Kidney epithelial cell (primary cell): Measurements from ENCODE around the gene IL17RD. TPM values are rescaled to one million over a fixed set of nuclear protein-coding genes. Genes with fewer than 3 reads are reported as not detected.

ENCODE experiments used
- DNase-seq: peaks from one replicate; pipeline ENCODE4 v3.0.0-alpha.2; 2010; ENCODE audit warnings: low read depth
- H3K27me3 ChIP-seq: 2 replicates; pipeline ENCODE4 v1.6.0; 2011; ENCODE audit warnings: low read length; ENCODE audit not compliant: control insufficient read depth, insufficient read depth
- H3K36me3 ChIP-seq: 2 replicates; pipeline ENCODE4 v1.5.1; 2011; ENCODE audit warnings: low read length; ENCODE audit not compliant: control insufficient read depth, insufficient read depth
- H3K4me3 ChIP-seq: 2 replicates; pipeline ENCODE4 v1.5.1; 2011; ENCODE audit warnings: low read depth, mild to moderate bottlenecking, control low read depth, low read length
- CTCF ChIP-seq: IDR thresholded peaks from 2 replicates; pipeline ENCODE4 v1.5.1; 2011; ENCODE audit warnings: mild to moderate bottlenecking, moderate library complexity, low read length, control low read depth, inconsistent platforms; ENCODE audit not compliant: insufficient read depth, poor library complexity, severe bottlenecking
- total RNA-seq: library from RNA; depleted of rRNA; stranded (reverse); fragments of >200 nt; gene quantifications from 2 replicates; pipeline ENCODE4 v1.2.3, GENCODE V29; 2015

The IL17RD gene
- total RNA-seq, 1 donor from 2014 or later, result 25.7 TPM

GRCh38 chr3:57080171-57080570, 85.0 kb downstream of the IL17RD start:
- H3K4me3 ChIP-seq, result no peak overlapping the region
- no peak for TF ChIP-seq CTCF
- DNase-seq, result no peak

GRCh38 chr3:57079474-57079831, 85.7 kb downstream of the IL17RD start:
- no peak for DNase-seq
- H3K36me3 ChIP-seq, result no peaks in the 10 kb centered on the region
- no peaks in the 10 kb centered on the region for H3K27me3 ChIP-seq
- H3K4me3 ChIP-seq, result peak overlapping the region; percentile 76
- TF ChIP-seq CTCF, result no peak

More at GRCh38 chr3:57080171-57080570, 85.0 kb downstream of the IL17RD start:
- H3K36me3 ChIP-seq, result no peaks in the 10 kb centered on the region
- H3K27me3 ChIP-seq, result no peaks in the 10 kb centered on the region

GRCh38 chr3:57078635-57079473, 86.3 kb downstream of the IL17RD start:
- Histone ChIP-seq H3K4me3 (peak overlapping the region; percentile 76), H3K27me3 (no peaks in the 10 kb centered on the region), H3K36me3 (no peaks in the 10 kb centered on the region)
- DNase-seq, result no peak
- TF ChIP-seq CTCF, result peak; percentile 16

GRCh38 chr3:57078344-57078634, 86.9 kb downstream of the IL17RD start:
- H3K4me3 ChIP-seq, result peak overlapping the region; percentile 76
- DNase-seq, result no peak
- no peaks in the 10 kb centered on the region for H3K36me3 ChIP-seq
- no peak for TF ChIP-seq CTCF
- no peaks in the 10 kb centered on the region for H3K27me3 ChIP-seq

GRCh38 chr3:57077630-57078343, 87.4 kb downstream of the IL17RD start:
- DNase-seq, result no peak
- H3K27me3 ChIP-seq, result no peaks in the 10 kb centered on the region
- no peak for TF ChIP-seq CTCF
- peak overlapping the region; percentile 76 for H3K4me3 ChIP-seq
- no peaks in the 10 kb centered on the region for H3K36me3 ChIP-seq

GRCh38 chr3:57076422-57076951, 88.7 kb downstream of the IL17RD start:
- no peaks in the 10 kb centered on the region for H3K36me3 ChIP-seq
- no peak for TF ChIP-seq CTCF
- no peak for DNase-seq
- H3K27me3 ChIP-seq, result no peaks in the 10 kb centered on the region
- H3K4me3 ChIP-seq, result no peak overlapping the region
